GM19240 (cell line): ENCODE data around the gene PRKAG2.

ENCODE experiments used
- DNase-seq: peaks from one replicate; pipeline ENCODE4 v3.0.0; 2011; ENCODE audit warnings: low spot score; ENCODE audit not compliant: insufficient read length

Gene PRKAG2

GRCh38 chr7:151820491-151821105, 56.3 kb downstream of the PRKAG2 start:
- no peak for DNase-seq

GRCh38 chr7:151819866-151820265, 57.0 kb downstream of the PRKAG2 start:
- no peak for DNase-seq

GRCh38 chr7:151818674-151819519, 58.0 kb downstream of the PRKAG2 start:
- no peak for DNase-seq

- DNase-seq, result no peak
These were observed 58.8 kb downstream of the PRKAG2 start for GRCh38 chr7:151817981-151818673.

GRCh38 chr7:151817315-151817690, 59.6 kb downstream of the PRKAG2 start:
- DNase-seq, result no peak

GRCh38 chr7:151816562-151817314, 60.2 kb downstream of the PRKAG2 start:
- no peak for DNase-seq

- no peak for DNase-seq
These were observed 61.5 kb downstream of the PRKAG2 start for GRCh38 chr7:151815419-151815818.

GRCh38 chr7:151814400-151815009, 62.4 kb downstream of the PRKAG2 start:
- DNase-seq, result no peak

GRCh38 chr7:151813997-151814396, 62.9 kb downstream of the PRKAG2 start:
- no peak for DNase-seq

- DNase-seq, result no peak
These were observed 63.5 kb downstream of the PRKAG2 start for GRCh38 chr7:151813445-151813844.

GRCh38 chr7:151812967-151813366, 63.9 kb downstream of the PRKAG2 start:
- no peak for DNase-seq

- no peak for DNase-seq
These were observed 66.3 kb downstream of the PRKAG2 start for GRCh38 chr7:151810441-151811232.

GRCh38 chr7:151809864-151810170, 67.1 kb downstream of the PRKAG2 start:
- no peak for DNase-seq

GRCh38 chr7:151809146-151809863, 67.6 kb downstream of the PRKAG2 start:
- no peak for DNase-seq

- DNase-seq, result no peak
These were observed 68.3 kb downstream of the PRKAG2 start for GRCh38 chr7:151808400-151809145.

- DNase-seq, result no peak
These were observed 69.1 kb downstream of the PRKAG2 start for GRCh38 chr7:151807846-151808245.

GRCh38 chr7:151806952-151807775, 69.8 kb downstream of the PRKAG2 start:
- no peak for DNase-seq

GRCh38 chr7:151806204-151806603, 70.7 kb downstream of the PRKAG2 start:
- DNase-seq, result no peak
